Transverse colon (tissue), 4 donors: ENCODE data around the gene PLAAT4. TPM values are rescaled to one million over a fixed set of nuclear protein-coding genes. Genes with fewer than 3 reads are reported as not detected.

Experiments used
- DNase-seq: peaks from one replicate; pipeline ENCODE4 v3.0.0-alpha.2; 2019
- H3K27ac ChIP-seq, 4 donors: fragments of 200-600 bp; sonication (generic); 2 replicates each; pipeline ENCODE4 v1.5.1; 2016 to 2018; ENCODE audit warnings: inconsistent platforms in 4 of 4
- H3K27me3 ChIP-seq: fragments of 200-600 bp; sonication (generic); 2 replicates; pipeline ENCODE4 v1.5.1; 2017; ENCODE audit warnings: inconsistent platforms
- H3K36me3 ChIP-seq, 4 donors: fragments of 200-600 bp; sonication (generic); 2 replicates each; pipeline ENCODE4 v1.5.1; 2017 to 2019; ENCODE audit warnings: inconsistent platforms in 4 of 4
- H3K4me1 ChIP-seq, 4 donors: fragments of 200-600 bp; sonication (generic); 2 replicates each; pipeline ENCODE4 v1.5.1; 2017 to 2020; ENCODE audit warnings: inconsistent platforms in 4 of 4
- H3K4me3 ChIP-seq, 4 donors: fragments of 200-600 bp; sonication (generic); 1 replicate in 1 of 4; 2 replicates in 3 of 4; pipeline versions ENCODE4 v1.5.1 to v1.6.1; 2017 to 2019; ENCODE audit warnings: inconsistent platforms in 4 of 4
- H3K9me3 ChIP-seq, 2 donors: fragments of 200-600 bp; sonication (generic); 2 replicates each; pipeline ENCODE4 v1.5.1; 2017 to 2019; ENCODE audit warnings: inconsistent platforms in 2 of 2
- EP300 ChIP-seq: sonication (generic); formaldehyde crosslinking; IDR thresholded peaks from one replicate; pipeline ENCODE4 v1.6.1; 2017; ENCODE audit warnings: antibody characterized with exemption, low read depth
- POLR2A ChIP-seq: fragments of 450-650 bp; IDR thresholded peaks from one replicate; pipeline ENCODE4 v1.6.1; 2016; ENCODE audit warnings: antibody characterized with exemption, mild to moderate bottlenecking, moderate library complexity
- POLR2AphosphoS5 ChIP-seq, 3 donors: sonication (generic); formaldehyde crosslinking; IDR thresholded peaks; one replicate each; pipeline ENCODE4 v1.6.1; 2016; ENCODE audit warnings: antibody characterized with exemption in 3 of 3
- WGBS, 2 donors: methylation state at CpG; one replicate each; pipeline ENCODE4 v1.1.5; 2018; ENCODE audit warnings: low coverage in 1 of 2; 5-methylcytosine and 5-hydroxymethylcytosine counted together
- in situ Hi-C, 4 donors: fragments of 200-750 bp; cut with MboI; loops; one replicate each; pipeline versions ENCODE4 v1.15.0 to v1.15.1; 2017; ENCODE audit warnings: low sequenced_read_pairs in 3 of 4, low pct_ligation_motif_present in 1 of 4, low pct_unique_long_range_greater_than_20kb in 1 of 4
- intact Hi-C: fragments of 100-400 bp; cut with DNase I; formaldehyde crosslinking; loops from one replicate; pipeline ENCODE4 v1.15.1; 2023; ENCODE audit warnings: low total_unique reads
- total RNA-seq, 4 donors: library from RNA; depleted of rRNA; stranded (reverse); fragments of >200 nt; gene quantifications; one replicate each; pipeline ENCODE4 v1.1.0, GENCODE V29; 2016
- TF ChIP-seq, protein P1 (sequence below), 5 experiments: fragments of 200-600 bp in 3 of 5; fragments of 450-650 bp in 2 of 5; sonication (generic) in 3 of 5; IDR thresholded peaks; 1 replicate in 2 of 5; 2 replicates in 3 of 5; pipeline ENCODE4 v1.5.1; 2016 to 2017; ENCODE audit warnings: antibody characterized with exemption in 5 of 5, inconsistent platforms in 3 of 5, mild to moderate bottlenecking in 2 of 5, moderate library complexity in 1 of 5

Gene PLAAT4
- total RNA-seq, 4 donors from 2014 or later = 35.4 to 78.6 (median 40.7) TPM

DNA sequence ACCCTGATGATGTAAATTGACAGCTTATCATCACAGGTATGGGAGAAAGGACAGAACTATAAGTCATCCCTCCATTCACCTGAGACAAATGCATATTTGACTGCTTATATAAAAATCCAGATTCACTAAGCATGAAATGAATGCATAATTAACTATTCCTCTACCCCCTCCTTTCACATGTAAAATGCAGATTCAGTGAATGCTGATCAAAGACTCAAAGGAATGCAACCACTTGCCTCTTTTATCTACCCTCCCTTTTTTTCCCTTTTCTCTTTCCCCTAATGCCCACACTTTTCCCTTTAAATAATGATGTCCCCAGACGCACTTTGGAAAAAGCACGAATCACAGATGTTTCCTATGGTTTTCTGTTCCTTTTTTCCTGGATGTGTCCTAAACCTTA, 4.5 kb upstream of the PLAAT4 start:
- Histone ChIP-seq H3K36me3 (no peaks in the 10 kb centered on the region), H3K27me3 (no peaks in the 10 kb centered on the region), H3K9me3 (no peaks in the 10 kb centered on the region), H3K27ac (peak overlapping the region in 3 of 4 donors; percentile 33 to 39 (median 37)), H3K4me3 (no peak overlapping the region), H3K4me1 (peaks cover 6 to 35% (median 16%) of the 10 kb centered on the region in 4 donors)
- in situ Hi-C loops (no loop called here), intact Hi-C loops (no loop called here)
- WGBS, 2 donors = 64 to 79% methylated on average over 2 of the region's 2 CpGs
- no peak for DNase-seq
- TF ChIP-seq POLR2A (no peak), EP300 (no peak), POLR2AphosphoS5 (IDR thresholded peaks at IDR 0.05) (no peak)
- TF ChIP-seq, protein P1, sequence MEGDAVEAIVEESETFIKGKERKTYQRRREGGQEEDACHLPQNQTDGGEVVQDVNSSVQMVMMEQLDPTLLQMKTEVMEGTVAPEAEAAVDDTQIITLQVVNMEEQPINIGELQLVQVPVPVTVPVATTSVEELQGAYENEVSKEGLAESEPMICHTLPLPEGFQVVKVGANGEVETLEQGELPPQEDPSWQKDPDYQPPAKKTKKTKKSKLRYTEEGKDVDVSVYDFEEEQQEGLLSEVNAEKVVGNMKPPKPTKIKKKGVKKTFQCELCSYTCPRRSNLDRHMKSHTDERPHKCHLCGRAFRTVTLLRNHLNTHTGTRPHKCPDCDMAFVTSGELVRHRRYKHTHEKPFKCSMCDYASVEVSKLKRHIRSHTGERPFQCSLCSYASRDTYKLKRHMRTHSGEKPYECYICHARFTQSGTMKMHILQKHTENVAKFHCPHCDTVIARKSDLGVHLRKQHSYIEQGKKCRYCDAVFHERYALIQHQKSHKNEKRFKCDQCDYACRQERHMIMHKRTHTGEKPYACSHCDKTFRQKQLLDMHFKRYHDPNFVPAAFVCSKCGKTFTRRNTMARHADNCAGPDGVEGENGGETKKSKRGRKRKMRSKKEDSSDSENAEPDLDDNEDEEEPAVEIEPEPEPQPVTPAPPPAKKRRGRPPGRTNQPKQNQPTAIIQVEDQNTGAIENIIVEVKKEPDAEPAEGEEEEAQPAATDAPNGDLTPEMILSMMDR (IDR thresholded peaks at IDR 0.05) = no peak

DNA sequence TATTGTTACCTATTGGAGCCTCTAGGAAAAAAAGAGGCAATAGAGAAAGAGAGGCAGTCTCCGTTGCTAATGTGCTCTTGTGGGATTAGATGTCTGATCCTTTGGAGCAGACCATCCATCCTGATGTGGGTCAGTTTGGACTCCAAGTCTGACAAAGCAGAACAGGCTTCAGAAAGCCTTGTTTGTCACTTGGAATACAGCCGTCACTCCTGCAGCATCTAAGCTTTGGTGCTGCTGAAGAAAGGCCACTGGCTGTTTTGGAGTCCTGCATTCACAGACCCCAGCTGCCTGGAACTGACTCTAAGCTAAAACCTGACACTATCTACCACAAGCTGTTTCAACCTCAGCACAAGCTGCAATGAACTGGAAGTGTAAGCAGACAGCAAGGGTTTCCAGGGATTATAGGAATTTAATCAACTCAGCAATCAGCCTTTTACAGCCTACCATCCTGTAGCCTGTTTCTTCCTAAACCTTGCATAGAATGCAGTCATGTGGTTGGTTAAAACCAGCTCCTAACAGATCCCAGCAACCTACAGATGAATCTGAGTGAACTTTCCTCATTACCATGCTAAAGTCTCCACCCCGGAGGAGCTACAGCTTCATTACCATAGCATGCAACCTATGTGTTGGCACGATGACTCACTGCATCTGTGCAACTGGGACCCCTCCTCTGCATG, 3.7 kb upstream of the PLAAT4 start:
- 72% methylated on average over 2 to 4 of the region's 4 CpGs for WGBS, 2 donors
- intact Hi-C loops = no loop called here
- Histone ChIP-seq H3K27ac (no peak overlapping the region), H3K9me3 (no peaks in the 10 kb centered on the region), H3K4me3 (no peak overlapping the region), H3K36me3 (no peaks in the 10 kb centered on the region), H3K4me1 (peaks cover 13 to 43% (median 22%) of the 10 kb centered on the region in 4 donors), H3K27me3 (no peaks in the 10 kb centered on the region)
- in situ Hi-C loops = no loop called here
- DNase-seq = no peak
- TF ChIP-seq POLR2AphosphoS5 (IDR thresholded peaks at IDR 0.05) (no peak), POLR2A (no peak), EP300 (no peak)
- TF ChIP-seq, protein P1 (IDR thresholded peaks at IDR 0.05) = no peak

DNA sequence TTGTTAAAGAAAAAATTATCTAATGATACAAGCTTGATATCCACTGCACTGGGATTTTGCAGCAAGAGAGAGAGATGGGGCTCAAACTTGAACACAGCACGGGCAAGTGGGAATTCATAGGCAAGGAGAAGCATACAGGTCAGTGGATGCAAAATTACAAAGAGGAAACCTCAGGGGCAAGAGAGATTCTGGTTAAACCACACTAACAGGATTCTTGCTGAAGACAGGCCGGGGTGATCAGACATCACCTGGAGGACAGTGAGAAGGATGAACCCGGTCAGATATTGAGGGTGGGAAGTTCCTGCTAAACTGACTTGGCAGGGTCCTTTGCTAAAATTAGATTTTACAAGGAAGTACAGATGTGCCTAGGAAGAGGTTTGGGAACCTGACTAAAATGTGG, 2.5 kb upstream of the PLAAT4 start:
- Histone ChIP-seq H3K27ac (peak overlapping the region in 1 of 4 donors; percentile 88), H3K27me3 (no peaks in the 10 kb centered on the region), H3K4me1 (peaks cover 20 to 52% (median 27%) of the 10 kb centered on the region in 4 donors), H3K36me3 (no peaks in the 10 kb centered on the region), H3K4me3 (no peak overlapping the region), H3K9me3 (no peaks in the 10 kb centered on the region)
- 72 to 76% methylated on average over 3 of the region's 3 CpGs for WGBS, 2 donors
- intact Hi-C loops = no loop called here
- in situ Hi-C loops = no loop called here
- no peak for TF ChIP-seq EP300
- TF ChIP-seq, protein P1 (IDR thresholded peaks at IDR 0.05) = no peak
- TF ChIP-seq POLR2AphosphoS5 (IDR thresholded peaks at IDR 0.05) = no peak
- TF ChIP-seq POLR2A = no peak
- no peak for DNase-seq

DNA sequence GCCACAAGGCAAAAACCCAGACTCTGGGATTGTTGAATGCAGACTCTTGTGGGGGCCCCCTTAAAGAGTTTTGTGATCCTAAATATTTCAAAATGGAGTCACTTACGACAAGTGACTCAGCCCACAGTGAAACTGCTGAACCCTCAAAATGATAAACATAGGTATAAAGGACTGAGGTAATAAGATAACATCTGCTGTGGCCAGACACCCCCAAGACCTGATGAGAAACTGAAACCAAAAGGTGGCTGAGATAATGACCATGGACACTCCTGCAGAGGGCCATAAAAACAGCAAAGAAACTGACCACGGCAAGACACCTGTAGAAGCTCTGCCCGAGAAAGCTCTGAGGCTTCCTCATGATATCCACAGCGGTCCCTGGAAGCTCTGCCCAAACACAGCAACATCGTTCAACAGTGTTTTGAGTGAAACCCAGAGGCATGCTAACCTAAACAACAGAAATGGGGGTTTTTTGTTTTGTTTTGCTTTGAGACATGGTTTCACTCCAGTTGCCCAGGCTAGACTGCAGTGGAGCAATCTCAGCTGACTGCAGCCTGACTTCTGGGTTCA, 1.6 kb upstream of the PLAAT4 start:
- Histone ChIP-seq H3K4me1 (peaks cover 20 to 54% (median 27%) of the 10 kb centered on the region in 4 donors), H3K27me3 (no peaks in the 10 kb centered on the region), H3K36me3 (no peaks in the 10 kb centered on the region), H3K4me3 (no peak overlapping the region), H3K9me3 (no peaks in the 10 kb centered on the region), H3K27ac (peak overlapping the region; percentile 83 to 90 (median 86))
- WGBS, 2 donors = 69 to 92% methylated on average over 2 to 5 of the region's 5 CpGs
- intact Hi-C loops = no loop called here
- in situ Hi-C loops = no loop called here
- DNase-seq = no peak
- TF ChIP-seq POLR2AphosphoS5 (IDR thresholded peaks at IDR 0.05) = no peak
- TF ChIP-seq, protein P1 (IDR thresholded peaks at IDR 0.05) = no peak
